ENCODE data around the gene MORN1.
"Not testable (repeated sequence)": the region's sequence is repeated elsewhere in the genome, so short reads cannot be mapped to it uniquely, and the experiment has no call there.

Gene MORN1

GRCh38 chr1:2302292-2302925, 88.9 kb downstream of the MORN1 start:
- DNase-seq = no peak

GRCh38 chr1:2301607-2302291, 89.6 kb downstream of the MORN1 start:
- DNase-seq = no peak

DNA sequence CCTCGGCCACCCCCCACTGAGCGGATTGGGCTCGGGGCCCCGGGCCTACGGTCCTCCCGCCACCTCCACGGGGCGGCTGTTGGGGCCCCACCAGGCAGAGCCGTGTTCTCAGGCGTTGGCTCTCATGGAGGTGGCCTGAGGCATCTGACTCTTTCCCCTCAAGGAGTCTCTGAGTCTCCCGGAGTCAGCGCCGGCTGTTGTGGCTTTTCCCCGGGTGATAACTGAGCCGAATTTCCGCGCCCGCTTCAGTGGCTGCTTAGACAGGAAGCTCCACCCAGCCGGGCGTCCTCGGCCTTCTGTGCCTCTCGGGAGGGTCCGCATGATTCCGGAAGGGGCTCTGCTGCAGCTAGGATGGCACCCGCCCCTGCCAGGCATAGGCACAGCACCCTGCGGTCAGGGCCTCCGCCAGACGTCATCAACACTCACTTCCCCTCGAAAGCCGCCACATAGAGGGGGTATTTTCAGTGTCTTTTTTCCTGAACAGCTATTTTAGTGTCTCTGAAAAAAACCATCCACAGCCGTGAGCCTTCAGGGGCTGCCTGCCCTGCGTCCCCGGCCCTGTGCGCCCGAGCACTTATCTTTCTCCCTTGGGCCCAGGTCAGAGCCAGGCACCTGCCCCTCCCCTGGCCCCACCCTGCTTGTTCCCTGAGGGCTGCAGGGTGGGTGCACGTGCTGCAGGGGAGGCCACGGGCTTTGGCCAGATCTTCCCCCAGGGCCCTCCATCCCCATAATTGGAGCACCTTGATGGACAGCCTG, 90.3 kb downstream of the MORN1 start:
- no peak for DNase-seq

- no peak for DNase-seq
Observed at GRCh38 chr1:2300004-2300771, 91.2 kb downstream of the MORN1 start.

GRCh38 chr1:2299131-2299627, 92.2 kb downstream of the MORN1 start:
- DNase-seq = no peak

- DNase-seq = no peak
Observed at GRCh38 chr1:2298685-2299084, 92.7 kb downstream of the MORN1 start.

- DNase-seq = no peak
Observed at GRCh38 chr1:2297246-2298011, 93.9 kb downstream of the MORN1 start.

DNA sequence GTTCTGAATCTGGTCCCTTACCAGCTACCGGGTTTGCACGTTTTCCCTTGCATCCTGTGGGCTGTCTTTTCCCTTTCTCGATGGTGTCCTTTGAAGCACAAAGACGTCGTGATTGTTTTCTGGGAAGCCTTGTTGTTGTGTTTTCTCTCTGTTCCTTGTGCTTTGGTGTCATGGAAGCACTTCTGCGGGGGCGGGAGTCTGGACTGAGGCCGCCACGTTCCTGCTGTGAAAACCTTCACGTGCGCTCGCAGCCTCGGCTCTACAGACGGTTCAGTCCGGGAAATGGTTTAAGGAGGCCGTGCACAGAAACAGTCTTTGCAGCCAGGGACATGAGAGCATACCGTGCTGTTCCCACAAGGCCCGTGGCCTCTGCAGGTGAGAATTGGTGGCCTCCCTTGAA, 94.7 kb downstream of the MORN1 start:
- no peak for DNase-seq

- not testable (repeated sequence) for DNase-seq
Observed at GRCh38 chr1:2296211-2296610, 95.1 kb downstream of the MORN1 start.

DNA sequence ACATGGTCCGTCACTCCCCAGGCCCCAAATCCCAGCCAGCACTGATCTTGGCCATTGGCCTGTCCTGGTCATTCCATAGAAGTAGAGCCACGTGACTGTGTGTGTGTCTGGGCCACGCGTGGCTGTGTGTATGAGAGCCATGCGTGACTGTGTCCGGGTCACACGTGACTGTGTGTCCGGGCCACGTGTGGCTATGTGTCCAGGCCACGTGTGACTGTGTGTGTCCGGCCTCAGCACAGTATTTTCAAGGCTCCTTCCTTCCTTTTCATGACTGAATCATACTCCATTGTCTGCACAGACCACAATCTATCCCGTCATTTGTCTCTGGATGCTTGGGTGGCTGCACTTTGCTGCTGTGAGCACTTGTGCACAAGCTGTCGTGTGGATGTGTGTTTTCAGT, 95.8 kb downstream of the MORN1 start:
- no peak for DNase-seq

DNA sequence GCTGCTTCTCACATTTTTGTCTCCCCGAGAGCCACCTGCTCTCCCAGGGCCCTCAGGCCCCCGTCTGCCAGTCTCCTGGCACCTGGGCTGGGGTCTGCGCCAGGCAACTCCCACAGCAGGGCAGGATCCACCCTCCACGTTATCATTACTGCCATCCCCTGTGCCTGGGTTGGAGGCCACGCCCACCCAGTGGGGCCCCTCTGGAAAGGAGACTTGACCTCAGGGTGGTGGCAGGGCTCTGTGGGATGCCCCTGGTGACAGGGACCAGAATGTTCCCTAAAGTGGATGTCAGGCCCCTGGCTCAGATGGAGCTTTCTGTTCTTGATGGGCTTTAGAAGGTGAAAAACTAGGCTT, 96.7 kb downstream of the MORN1 start:
- DNase-seq = no peak

DNA sequence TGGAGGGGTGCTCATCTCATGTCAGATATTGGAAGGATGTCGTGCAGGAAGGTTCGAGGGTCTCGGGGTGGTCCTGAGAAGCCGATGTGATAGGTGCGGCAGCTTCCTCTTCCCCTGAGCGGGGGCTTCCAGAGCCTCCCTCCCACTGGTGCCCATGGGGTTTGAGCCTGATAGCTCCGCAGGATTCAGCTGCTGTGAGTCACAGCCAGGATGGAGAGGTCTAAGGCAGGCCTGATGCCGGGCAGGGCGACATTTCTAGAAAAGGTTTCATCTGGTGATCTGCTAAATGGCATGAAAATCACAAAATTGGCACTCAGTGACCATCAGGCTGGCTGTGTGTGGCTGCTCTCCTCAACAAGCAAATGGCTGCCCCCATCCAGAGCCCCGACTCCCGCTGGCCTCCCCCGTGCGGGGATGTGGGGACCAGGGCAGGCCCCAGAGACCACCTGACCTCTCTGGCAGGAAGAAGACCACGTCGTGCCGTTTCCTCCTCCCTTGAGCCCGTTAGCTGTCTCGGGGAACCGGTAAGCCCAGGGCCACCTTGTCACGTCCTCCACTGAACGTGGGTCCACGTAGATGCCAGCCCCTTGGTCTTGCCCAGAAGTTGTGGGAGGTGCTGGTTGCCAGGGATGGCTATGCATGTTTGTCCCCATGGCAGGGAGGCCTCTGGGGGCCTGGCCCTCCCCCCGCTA, 97.2 kb downstream of the MORN1 start:
- no peak for DNase-seq

- no peak for DNase-seq
Observed at GRCh38 chr1:2292725-2293450, 98.5 kb downstream of the MORN1 start.

DNA sequence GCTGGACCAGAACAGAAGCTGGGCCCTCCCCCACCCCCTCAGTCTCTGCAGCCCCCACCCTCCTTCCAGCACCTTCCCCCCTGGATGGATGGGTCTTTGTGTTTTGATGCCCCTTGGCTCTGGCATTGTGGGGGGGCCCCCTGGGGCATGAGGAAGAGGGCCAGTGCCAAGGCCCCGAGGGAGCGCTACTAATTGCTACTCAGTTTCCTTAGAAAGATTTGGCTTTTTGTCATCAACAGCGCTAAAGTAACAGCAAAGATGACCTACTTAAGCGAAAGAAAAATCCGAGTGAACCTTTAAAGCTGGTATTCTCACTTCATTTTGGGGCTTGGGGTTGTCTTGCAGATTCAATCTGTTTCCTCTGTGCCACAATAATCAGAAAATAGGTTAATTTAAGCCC, 99.8 kb downstream of the MORN1 start:
- DNase-seq = no peak

- no peak for DNase-seq
Observed at GRCh38 chr1:2290595-2291510, 100.5 kb downstream of the MORN1 start.

DNA sequence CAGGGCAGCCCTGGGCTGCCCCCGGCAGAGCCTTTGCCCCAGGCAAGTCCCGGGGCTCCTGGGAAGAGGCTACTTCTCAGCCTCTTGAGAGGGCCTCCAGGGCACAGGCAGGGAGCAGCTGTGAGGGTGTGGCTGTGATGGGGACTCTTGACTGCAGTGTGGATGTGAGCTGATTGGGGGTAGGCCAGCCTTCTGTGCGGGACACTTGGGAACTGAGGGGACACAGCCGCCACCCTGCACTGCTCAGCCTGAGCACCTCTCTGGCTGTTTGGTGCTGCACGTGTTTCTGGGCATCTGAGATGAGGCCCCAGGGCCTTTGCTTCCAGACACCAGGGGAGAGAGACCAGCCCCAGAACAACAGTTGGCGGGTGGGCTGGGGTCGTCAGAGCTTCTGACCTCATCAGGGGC, 101.2 kb downstream of the MORN1 start:
- DNase-seq = no peak

DNA sequence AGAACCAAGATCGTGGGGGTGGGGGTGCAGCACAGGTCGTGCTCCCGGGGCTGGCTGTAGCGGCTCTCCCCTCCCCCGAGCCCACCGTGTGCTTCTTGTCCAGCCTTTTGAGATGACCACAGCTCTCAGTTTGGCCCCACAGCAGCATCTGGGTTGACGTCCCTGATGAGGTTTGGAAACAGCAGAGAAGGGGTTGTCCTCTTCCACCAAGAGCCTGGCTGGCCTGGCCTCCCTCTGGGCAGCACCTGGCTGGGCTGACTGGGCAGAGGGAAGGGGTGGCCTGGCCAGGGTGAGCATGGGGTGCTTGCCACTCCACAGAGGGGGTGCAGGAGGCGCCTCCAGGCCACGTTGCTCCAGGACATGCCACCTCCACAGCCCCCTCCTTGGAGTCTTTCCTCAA, 101.7 kb downstream of the MORN1 start:
- no peak for DNase-seq

DNA sequence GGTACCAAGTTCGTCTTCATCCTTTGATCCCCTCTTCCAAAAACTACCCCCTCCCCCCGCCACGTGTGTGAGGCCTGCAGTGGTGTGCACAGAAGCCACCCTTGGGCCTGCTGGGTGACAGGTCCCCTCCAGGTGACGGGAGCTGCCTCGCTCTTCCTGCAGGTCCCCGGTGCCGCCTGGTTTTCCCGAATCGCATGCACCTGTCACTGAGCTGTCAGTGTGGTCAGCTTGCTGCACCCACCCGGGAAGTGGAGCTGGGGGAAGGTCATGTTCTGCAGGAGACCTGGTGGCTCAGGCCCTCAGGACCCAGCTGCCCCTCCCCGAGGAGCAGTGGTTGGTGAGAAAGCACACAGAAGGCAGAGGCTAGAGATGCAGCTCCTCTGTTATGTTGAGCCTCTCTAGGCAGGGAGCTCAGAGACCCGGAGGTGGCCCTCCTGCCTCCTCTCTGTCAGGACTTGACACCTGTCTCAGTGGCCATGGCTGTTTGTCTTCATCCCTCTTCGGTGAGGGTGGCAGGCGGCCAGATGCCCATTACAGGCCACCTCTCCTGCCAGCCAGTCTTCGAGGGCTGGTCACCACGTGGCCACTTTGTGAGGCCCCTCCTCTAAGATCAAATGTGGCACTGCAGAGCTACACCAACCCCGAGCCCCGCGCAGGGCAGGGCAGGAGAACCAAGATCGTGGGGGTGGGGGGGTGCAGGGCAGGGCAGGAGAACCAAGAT, 102.4 kb downstream of the MORN1 start:
- DNase-seq = no peak

GRCh38 chr1:2288311-2288710, 103.0 kb downstream of the MORN1 start:
- DNase-seq = no peak
